HG03521 (cell line): ENCODE measurements around the gene HNRNPF.
"Not testable (repeated sequence)": the region's sequence is repeated elsewhere in the genome, so short reads cannot be mapped to it uniquely, and the experiment has no call there.

ENCODE experiments used
- ATAC-seq: cut with Tn5 transposase; IDR thresholded peaks from one replicate; pipeline ENCODE4 v1.9.1; 2021; ENCODE audit warnings: mild to moderate bottlenecking, moderate library complexity; ENCODE audit not compliant: unreplicated experiment

The HNRNPF gene

DNA sequence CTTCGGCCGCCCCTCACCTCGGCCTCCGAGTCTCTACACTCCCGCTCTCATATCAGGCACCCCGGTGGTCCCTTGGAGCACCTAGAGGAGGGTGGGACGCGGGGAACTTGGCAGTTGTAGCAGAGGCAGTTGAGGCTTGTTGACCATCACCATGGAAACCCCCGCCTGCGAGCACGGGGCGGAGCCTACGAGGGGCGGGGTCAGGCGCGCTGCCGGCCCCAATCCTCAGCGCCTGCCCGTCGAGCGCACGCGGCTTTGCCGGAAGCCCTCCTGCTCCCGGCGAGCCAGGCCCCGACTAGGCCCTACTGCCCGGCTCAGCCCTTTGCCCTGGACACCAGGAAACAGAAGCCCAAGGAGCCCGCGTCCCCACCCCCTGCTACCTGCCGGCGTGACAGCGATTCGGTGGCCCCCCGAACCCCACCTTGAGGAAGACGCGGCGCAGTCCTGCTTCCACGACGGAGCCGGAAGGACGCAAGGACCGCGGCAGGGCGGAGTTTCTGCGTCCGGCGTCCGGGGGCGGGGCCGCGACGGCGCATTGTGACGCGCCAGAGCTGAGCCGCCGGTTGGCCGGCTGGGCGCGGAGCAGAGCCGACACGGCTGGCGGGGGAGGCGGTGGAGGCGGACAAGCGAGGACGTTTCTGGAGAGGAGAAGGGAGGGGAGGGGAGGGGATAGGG lies at the start of gene HNRNPF:
TSS of gene HNRNPF (minus strand) at position 477 of the 675 bp plus-strand sequence. CDS start 21,302 bp downstream, outside the sequence.
- peak; percentile 60 for ATAC-seq

DNA sequence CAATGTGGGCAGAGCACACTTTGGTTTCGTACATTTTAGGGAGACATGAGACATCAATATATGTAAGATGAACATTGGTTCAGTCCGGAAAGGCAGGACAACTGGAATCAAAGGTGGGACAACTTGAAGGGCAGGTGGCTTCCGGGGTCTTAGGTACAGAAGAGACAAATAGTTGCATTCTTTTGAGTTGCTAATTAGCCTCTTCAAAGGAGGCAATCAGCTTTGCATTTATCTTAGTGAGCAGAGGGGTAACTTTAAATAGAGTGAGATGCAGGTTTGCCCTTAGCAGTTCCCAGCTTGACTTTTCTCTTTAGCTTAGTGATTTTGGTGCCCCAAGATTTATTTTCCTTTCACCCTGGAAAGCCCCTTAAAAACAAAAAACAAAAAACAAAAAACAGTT lies 49.2 kb upstream of the HNRNPF start:
- no peak for ATAC-seq

DNA sequence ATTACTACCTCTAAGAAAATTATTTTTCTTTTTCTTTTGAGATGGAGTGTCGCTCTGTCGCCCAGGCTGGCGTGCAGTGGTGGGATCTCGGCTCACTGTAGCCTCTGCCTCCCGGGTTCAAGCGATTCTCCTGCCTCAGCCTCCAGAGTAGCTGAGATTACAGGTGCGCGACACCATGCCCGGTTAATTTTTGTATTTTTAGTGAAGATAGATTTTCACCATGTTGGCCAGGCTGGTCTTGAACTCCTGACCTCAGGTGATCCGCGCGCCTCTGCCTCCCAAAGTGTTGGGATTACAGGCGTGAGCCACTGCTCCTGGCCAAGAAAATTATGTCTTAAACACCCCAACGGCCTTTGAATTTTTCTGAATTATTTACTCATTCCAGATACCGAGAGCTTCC lies 47.6 kb upstream of the HNRNPF start:
- not testable (repeated sequence) for ATAC-seq

DNA sequence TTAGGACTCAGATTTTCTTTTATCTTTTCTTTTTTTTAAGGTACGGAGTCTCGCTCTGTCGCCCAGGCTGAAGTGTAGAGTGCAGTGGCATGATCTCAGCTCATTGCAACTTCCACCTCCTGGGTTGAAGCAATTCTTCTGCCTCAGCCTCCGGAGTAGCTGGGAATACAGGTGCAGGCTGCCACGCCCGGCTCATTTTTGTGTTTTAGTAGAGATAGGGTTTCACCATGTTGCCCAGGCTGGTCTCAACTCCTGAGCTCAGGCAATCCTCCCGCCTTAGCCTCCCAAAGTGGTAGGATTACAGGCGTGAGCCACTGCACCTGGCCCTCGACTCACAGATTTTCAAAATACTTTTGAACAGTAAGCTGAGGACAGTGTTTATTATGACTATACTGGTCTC lies 45.0 kb upstream of the HNRNPF start:
- not testable (repeated sequence) for ATAC-seq

DNA sequence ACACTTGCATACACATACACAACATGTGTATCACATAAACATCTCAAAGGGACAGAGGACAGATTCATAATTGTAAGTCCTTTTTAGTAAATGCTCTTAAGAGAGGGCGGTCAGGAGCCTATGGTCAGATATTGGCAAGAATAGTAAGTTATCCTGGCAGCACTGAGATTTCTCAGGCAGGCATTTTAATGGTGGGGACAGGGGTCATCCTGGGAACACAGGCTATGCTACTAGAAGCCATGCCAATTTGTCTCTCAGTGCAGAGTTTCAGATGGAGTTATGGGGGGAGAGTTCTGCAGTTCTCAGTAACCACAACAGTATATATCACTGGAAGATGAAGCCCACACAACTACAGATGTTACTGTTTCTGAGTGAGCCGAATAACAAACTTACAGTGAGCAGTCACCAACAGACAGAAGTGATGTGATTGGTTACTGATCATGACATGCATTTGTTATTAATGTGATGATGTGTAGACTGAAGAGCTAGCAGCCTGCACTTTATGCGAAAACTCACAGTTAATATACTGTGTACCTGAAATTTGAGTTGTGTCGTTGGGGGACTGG lies 44.4 kb upstream of the HNRNPF start:
- peak; percentile 29 for ATAC-seq

GRCh38 chr10:43452356-43452914 lies 43.4 kb upstream of the HNRNPF start:
- no peak for ATAC-seq

- ATAC-seq, result no peak
These were observed 39.8 kb upstream of the HNRNPF start for GRCh38 chr10:43448742-43449141.

DNA sequence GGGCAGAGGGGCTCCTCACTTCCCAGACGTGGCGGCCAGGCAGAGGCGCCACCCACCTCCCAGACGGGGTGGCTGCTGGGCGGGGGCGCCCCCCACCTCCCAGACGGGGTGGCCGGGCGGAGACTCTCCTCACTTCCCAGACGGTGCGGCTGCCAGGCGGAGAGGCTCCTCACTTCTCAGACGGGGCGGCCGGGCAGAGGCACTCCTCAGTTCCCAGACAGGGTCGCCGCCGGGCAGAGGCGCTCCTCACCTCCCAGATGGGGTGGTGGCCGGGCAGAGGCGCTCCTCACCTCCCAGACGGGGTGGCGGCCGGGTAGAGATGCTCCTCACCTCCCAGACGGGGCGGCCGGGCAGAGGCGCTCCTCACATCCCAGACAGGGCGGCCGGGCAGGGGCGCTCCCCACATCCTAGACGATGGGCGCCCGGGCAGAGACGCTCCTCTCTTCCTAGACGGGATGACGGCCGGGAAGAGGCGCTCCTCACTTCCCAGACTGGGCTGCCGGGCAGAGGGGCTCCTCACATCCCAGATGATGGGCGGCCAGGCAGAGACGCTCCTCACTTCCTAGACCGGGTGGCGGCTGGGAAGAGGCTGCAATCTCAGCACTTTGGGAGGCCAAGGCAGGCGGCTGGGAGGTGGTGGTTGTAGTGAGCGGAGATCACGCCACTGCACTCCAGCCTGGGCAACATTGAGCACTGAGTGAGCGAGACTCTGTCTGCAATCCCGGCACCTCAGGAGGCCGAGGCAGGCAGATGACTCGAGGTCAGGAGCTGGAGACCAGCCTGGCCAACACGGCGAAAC lies 37.4 kb upstream of the HNRNPF start:
- ATAC-seq, result not testable (repeated sequence)

GRCh38 chr10:43444897-43445466 lies 36.0 kb upstream of the HNRNPF start:
- ATAC-seq, result no peak

GRCh38 chr10:43444323-43444722 lies 35.3 kb upstream of the HNRNPF start:
- no peak for ATAC-seq

GRCh38 chr10:43440463-43441134 lies 31.6 kb upstream of the HNRNPF start:
- no peak for ATAC-seq

DNA sequence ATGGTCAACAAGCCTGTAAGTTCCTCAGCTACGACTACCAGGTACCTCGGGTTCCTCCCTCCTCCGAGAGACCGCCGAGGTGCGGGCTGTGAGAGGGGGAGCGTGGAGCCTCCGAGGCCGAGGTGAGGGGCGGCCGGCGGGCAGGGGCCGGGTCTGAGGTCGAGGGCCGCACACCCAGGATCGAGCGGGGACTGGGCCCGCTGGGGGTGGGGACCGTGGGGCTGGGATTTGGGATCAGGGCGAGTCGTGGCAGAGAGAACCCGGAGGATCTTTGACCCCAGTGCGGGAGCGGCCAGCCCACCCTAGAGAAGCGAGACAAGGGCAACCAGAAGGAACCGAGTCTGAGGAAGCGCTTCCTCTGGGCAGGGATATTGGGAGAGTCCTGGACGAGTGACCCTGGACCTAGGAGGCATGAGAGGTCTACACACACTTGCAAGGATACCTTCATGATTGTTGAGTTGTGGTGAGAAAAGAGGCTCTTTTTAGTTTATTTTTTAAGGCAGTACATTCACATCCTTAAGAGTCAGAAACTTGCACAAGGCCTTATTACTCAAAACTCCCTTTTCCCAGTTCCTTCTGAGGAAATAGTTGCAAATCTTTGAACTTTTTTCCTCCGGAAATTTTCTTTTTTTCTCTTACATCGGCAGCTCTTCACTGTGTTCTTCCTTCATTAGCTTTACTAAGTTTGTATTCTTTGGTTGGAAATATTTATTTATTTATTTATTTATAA lies 28.3 kb upstream of the HNRNPF start:
- peak; percentile 87 for ATAC-seq

- peak; percentile 84 for ATAC-seq
These were observed 27.5 kb upstream of the HNRNPF start, which contains the start of gene ZNF487 for GRCh38 chr10:43436291-43437140. Gene ZNF487, plus strand, starts transcription at chr10:43437111. Its CDS starts 38,703 bp downstream, at chr10:43475814.

GRCh38 chr10:43430926-43431663 lies 22.1 kb upstream of the HNRNPF start:
- ATAC-seq, result no peak

- no peak for ATAC-seq
These were observed 18.3 kb upstream of the HNRNPF start for GRCh38 chr10:43427166-43427825.

DNA sequence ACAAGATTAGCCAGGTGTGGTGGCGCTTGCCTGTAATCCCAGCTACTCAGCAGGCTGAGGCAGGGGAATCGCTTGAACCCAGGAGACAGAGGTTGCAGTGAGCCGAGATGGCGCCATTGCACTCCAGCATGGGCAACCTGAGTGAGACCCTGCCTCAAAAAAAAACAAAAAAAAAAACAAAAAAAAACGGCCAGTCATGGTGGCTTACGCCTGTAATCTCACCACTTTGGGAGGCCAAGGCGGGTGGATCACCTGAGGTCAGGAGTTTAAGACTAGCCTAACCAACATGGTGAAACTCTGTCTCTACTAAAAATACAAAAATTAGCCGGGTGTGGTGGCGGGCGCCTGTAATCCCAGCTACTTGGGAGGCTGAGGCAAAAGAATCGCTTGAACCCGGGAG lies 17.5 kb upstream of the HNRNPF start:
- not testable (repeated sequence) for ATAC-seq

- no peak for ATAC-seq
These were observed 15.4 kb upstream of the HNRNPF start for GRCh38 chr10:43424416-43424815.

- ATAC-seq, result not testable (repeated sequence)
These were observed 13.0 kb upstream of the HNRNPF start for GRCh38 chr10:43421944-43422343.
